HEK293T (cell line): ENCODE data around the gene SLC36A3.

ENCODE experiments used
- FOXA1 ChIP-seq: fragments of 450-650 bp; IDR thresholded peaks from 2 replicates; pipeline ENCODE4 v1.6.1; 2016; ENCODE audit warnings: mild to moderate bottlenecking
- FOXK2 ChIP-seq: fragments of 450-650 bp; IDR thresholded peaks from 2 replicates; pipeline ENCODE4 v1.6.1; 2016; ENCODE audit warnings: mild to moderate bottlenecking
- SP1 ChIP-seq: fragments of 450-650 bp; IDR thresholded peaks from 2 replicates; pipeline ENCODE4 v1.6.1; 2017

DNA sequence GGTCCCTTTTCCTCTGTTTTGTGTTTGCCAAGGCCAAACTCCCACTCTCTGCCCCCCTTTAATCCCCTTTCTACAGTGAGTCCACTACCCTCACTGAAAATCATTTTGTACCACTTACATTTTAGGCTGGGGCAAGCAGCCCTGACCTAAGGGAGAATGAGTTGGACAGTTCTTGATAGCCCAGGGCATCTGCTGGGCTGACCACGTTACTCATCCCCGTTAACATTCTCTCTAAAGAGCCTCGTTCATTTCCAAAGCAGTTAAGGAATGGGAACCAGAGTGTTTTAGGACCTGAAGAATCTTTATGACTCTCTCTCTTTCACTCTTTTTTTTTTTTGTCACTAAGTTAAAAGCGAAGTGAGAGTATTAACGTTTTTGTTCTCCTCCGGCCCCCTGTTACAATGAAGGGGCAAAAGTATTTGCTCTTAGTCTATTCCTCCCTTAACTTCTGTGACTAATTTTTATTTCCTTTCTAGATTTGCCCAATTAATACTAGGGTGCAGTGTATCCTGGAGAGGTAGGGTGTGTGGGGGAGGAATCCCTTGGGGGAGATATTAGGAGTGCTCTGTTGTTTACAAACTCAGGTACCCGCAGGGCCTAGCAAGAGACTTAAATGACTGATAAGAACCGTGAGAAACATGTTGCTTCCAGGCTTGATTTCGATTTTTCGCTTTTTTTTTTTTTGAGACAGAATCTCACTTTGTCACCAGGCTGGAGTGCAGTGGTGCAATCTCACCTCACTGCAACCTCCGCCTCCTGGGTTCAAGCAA is 35.9 kb downstream of the SLC36A3 start:
- TF ChIP-seq FOXK2 (no peak), SP1 (no peak), FOXA1 (no peak)
